ENCODE measurements around the gene TMC3.

The TMC3 gene

DNA sequence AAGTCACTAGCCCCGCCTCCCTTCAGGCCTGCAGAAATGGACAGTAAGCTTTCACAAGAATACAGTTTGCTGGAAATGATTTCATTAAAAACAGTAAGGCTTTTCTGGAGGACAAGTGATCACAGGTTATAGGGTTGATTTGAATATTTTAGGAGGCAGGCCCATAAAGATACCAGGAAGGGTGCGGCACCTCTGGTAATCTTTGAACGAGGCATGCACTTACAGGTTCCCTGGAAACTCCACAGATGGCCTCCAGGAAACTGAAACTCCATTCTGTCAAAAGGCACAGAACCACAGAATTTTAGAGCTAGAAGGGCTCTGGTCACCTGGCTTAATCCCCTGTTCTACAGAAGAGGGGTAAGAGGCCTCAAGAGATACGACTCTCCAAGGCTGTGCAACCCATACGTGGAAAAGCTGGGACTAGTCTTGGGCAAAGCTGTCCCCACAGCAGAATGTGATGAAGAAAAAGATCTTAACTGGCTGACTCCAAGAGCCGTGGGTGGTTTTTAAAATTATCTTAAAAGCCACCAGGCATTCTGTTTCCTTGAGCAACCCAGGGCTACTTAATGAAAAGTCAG lies 51.2 kb downstream of the TMC3 start:
- H3K4me3 ChIP-seq (ENCODE audit: low read depth, low read length): peak overlapping the region; percentile 92
- TF ChIP-seq, protein P1, sequence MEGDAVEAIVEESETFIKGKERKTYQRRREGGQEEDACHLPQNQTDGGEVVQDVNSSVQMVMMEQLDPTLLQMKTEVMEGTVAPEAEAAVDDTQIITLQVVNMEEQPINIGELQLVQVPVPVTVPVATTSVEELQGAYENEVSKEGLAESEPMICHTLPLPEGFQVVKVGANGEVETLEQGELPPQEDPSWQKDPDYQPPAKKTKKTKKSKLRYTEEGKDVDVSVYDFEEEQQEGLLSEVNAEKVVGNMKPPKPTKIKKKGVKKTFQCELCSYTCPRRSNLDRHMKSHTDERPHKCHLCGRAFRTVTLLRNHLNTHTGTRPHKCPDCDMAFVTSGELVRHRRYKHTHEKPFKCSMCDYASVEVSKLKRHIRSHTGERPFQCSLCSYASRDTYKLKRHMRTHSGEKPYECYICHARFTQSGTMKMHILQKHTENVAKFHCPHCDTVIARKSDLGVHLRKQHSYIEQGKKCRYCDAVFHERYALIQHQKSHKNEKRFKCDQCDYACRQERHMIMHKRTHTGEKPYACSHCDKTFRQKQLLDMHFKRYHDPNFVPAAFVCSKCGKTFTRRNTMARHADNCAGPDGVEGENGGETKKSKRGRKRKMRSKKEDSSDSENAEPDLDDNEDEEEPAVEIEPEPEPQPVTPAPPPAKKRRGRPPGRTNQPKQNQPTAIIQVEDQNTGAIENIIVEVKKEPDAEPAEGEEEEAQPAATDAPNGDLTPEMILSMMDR (IDR thresholded peaks at IDR 0.05; ENCODE audit: insufficient read depth, low read length, missing control alignments): no peak
- CTCF ChIA-PET: interaction anchor here (1.1 to 2.5 kb wide), 3 partner anchors 14 to 57 kb away, joined by 3 to 14 read pairs (median 4); no protein-coding TSS in a partner anchor
- POLR2A ChIA-PET: no interaction called here
- DNase-seq (ENCODE audit: low read depth, low spot score): no peak

DNA sequence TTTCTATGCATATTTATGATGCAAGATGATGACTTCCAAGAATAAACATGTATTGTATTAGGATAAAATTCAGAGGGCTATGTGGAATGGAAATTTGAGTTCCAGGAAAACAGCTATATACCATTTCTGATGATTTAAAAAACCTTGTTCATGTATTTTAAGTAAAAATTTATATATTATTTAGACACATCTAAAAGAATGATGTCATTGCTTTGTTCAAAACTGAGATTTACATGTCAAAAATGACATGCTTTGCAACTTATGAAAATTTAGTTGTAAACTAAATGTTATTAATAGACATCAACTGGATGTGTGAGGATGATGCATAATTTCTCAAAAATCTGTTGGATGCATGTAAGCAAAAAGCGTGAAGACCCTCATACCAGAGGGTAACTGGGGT lies 52.3 kb downstream of the TMC3 start:
- no peak overlapping the region for H3K4me3 ChIP-seq (ENCODE audit: low read depth, low read length)
- DNase-seq (ENCODE audit: low read depth, low spot score): no peak
- POLR2A ChIA-PET: no interaction called here
- CTCF ChIA-PET: interaction anchor here (1.1 to 1.5 kb wide), 3 partner anchors 10 to 55 kb away, joined by 4 to 6 read pairs (median 5); no protein-coding TSS in a partner anchor
- TF ChIP-seq, protein P1 (IDR thresholded peaks at IDR 0.05; ENCODE audit: insufficient read depth, low read length, missing control alignments): no peak

DNA sequence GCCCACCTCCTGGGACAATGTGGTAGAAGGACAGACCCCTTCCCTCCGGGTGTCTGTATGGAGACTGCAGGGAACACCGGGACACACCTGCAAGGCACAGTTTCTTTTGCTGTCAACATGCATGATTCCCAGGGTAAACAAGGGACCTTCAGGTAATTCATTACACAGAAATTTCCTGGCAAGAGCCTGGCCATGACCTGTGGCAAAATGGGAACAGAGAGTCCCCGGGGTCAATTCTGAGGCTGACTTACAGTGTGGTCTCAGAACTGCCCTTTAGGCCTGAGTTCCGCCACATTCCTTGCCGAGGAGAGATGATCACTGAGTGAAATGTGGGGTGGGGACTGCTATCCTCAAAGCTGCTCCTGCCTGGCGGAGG lies 56.4 kb downstream of the TMC3 start:
- POLR2A ChIA-PET: no interaction called here

DNA sequence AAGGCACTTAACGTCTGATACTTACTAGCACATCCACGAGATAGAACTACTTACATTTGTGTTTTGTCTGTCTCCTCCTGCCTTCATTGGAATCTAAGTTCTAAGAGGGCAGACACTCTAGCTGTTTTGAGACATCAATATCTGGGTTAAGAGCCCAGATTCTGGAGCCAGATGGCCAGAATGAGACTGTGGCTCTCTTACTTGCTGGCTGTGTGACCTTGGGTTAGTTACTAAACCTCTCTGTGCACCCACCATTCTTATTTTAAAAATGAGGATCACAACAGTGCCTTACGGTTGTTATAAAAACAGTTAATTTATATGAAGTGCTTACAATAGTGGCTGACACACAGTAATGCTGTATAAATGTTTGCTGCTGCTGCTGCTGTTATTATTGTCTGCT lies 57.7 kb downstream of the TMC3 start:
- ChIA-PET POLR2A (no interaction called here), CTCF (no interaction called here)
- no peak for DNase-seq (ENCODE audit: low read depth, low spot score)
- TF ChIP-seq, protein P1 (IDR thresholded peaks at IDR 0.05; ENCODE audit: insufficient read depth, low read length, missing control alignments): no peak
- no peak overlapping the region for H3K4me3 ChIP-seq (ENCODE audit: low read depth, low read length)

More for the DNA sequence above, 56.4 kb downstream of the TMC3 start:
- CTCF ChIA-PET: no interaction called here
- no peak for DNase-seq (ENCODE audit: low read depth, low spot score)
- TF ChIP-seq, protein P1 (IDR thresholded peaks at IDR 0.05; ENCODE audit: insufficient read depth, low read length, missing control alignments): no peak
- no peak overlapping the region for H3K4me3 ChIP-seq (ENCODE audit: low read depth, low read length)

DNA sequence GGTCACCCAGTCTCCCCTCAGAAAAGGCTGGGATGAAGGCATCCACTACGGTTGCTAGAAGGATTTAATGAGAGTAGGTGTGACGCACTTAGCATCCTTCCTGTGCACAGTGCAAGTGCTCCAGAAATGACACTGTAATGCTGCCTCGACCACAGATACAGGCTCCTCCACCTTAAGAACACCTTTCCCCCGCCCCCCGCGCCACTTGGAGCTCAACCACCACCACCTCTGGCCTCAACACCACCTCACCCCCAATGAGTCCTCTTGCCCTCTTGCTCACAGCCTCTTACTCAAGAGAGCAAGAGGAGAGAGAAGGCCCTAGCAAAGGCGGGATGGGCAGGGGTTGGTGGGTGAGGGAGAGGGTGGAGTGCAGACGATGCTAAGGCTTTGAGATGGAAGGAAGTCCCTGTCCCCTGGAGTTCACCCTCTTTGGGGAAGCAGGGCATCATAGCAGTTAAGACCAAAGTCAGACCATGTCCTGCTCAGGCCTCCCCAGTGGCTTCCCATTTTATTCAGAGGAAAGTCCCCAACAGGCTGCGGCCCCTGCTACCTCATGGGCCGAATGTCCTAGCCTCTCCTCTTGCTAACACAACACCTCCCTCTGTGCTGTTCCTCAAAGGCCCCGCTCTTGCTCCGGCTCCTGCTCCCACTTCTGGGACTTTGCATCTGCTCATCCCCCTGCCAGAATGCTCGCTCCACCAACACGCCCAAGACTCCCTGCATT lies 58.4 kb downstream of the TMC3 start:
- TF ChIP-seq, protein P1 (IDR thresholded peaks at IDR 0.05; ENCODE audit: insufficient read depth, low read length, missing control alignments): no peak
- no peak for DNase-seq (ENCODE audit: low read depth, low spot score)
- H3K4me3 ChIP-seq (ENCODE audit: low read depth, low read length): no peak overlapping the region
- ChIA-PET CTCF (no interaction called here), POLR2A (no interaction called here)

DNA sequence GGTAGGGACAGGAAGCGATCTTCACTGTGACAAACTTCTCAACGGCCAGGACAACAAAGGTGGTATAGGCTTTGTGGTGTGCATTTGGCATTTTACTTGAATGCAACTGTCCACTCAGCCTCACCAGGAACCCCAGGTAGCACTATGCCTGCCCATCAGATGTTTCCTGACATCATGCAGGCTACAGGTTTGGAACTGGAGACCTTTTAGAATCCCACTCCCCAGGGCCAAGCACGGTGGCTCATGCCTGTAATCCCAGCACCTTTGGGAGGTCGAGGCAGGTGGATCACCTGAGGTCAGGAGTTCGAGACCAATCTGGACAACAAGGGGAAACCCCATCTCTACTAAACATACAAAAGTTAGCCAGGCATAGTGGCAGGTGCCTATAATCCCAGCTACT lies 59.6 kb downstream of the TMC3 start:
- TF ChIP-seq, protein P1 (IDR thresholded peaks at IDR 0.05; ENCODE audit: insufficient read depth, low read length, missing control alignments): no peak
- DNase-seq (ENCODE audit: low read depth, low spot score): no peak
- CTCF ChIA-PET: no interaction called here
- POLR2A ChIA-PET: no interaction called here
- no peak overlapping the region for H3K4me3 ChIP-seq (ENCODE audit: low read depth, low read length)
